NOMO-1 treated with dmso at 0.1 percent for 144 hours (cell line): ENCODE data around the gene KHDRBS1.
A peak's percentile ranks its signal among the peaks of the same experiment; 100 is the strongest.
"Not testable (repeated sequence)": the region's sequence is repeated elsewhere in the genome, so short reads cannot be mapped to it uniquely, and the experiment has no call there.

Source experiments
- DNase-seq: peaks from one replicate; lab custom pipeline; 2025; ENCODE audit not compliant: unreplicated experiment; lab: John Stamatoyannopoulos, UW

Gene KHDRBS1, protein sequence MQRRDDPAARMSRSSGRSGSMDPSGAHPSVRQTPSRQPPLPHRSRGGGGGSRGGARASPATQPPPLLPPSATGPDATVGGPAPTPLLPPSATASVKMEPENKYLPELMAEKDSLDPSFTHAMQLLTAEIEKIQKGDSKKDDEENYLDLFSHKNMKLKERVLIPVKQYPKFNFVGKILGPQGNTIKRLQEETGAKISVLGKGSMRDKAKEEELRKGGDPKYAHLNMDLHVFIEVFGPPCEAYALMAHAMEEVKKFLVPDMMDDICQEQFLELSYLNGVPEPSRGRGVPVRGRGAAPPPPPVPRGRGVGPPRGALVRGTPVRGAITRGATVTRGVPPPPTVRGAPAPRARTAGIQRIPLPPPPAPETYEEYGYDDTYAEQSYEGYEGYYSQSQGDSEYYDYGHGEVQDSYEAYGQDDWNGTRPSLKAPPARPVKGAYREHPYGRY

GRCh38 chr1:32013386-32014198, at the start of gene KHDRBS1:
KHDRBS1 (plus strand) TSS chr1:32013868; CDS start chr1:32013996, 128 bp downstream.
- peak; percentile 98 for DNase-seq

DNA sequence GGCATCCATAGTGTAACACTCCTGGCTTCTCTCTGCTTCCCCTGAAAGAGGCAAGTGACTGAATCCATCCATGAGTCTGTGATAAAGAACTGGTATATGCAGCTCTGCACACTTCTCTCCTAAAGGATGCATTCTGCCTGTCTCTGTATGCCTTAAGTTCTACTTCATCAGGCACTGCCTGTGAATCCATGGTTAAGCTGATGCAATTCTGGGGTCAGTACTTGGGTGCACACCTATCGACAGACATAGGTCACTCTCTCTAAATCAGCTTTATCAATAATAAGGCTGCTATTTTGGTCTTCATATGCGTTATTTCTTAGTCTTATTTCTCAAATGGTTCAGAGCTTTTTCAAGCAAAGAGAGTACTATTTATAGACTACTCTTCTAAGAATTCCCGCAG, 42.8 kb upstream of the KHDRBS1 start:
- DNase-seq = no peak

GRCh38 chr1:31976401-31976800, 37.3 kb upstream of the KHDRBS1 start:
- no peak for DNase-seq

GRCh38 chr1:31977385-31978131, 36.1 kb upstream of the KHDRBS1 start:
- DNase-seq = peak; percentile 11

DNA sequence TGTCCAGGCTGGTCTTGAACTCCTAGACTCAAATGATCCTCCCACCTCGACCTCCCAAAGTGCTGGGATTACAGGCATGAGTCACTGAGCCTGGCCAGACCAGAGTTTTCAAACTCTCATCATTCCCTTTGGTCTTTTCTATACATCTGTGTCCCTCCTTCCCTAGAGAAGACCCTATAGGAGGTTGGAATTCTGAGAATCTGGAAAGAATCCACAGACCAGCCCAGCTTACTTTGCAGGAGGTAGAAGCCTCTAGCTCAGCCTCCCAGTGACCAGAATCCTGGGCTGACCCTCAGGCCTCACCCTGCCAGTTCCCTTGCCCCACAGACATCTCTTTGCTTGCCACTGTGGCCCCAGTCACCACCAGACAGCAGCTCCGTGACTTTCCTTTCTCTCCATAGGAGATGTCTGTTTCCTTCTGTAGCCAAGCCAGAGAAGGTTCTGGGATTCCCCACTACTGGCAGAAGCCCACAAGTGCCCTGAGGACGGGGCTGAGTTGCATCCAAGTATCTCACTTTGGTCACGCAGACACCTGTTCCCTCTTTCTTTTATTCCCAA, 34.7 kb upstream of the KHDRBS1 start:
- DNase-seq = no peak

DNA sequence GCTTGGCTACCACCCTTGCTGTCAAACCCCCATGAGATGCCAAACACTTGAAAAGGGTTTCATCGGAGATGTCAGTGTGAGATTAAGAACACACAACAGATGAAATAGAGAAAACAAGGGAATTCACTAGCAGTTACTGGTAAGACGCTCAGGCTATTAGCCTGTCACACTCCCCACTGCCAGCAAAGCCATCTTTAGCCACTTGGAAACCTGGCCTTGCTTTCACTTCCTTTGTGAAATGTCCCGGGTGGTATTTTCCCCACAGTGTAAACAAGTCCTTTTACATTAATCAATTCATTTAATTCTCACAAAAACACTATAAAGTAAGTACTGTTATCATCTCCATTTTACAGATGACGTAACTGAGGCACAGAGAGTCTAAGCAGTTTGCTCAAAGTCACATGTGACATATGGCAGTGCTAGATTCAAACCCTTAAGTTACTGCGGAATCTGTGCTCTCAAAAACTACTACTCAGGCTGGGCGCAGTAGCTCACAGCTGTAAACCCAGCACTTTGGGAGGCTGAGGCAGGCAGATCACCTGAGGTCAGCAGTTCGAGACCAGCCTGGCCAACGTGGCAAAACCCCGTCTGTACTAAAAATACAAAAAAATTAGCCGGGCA, 32.7 kb upstream of the KHDRBS1 start:
- no peak for DNase-seq

GRCh38 chr1:31981456-31981839, 32.2 kb upstream of the KHDRBS1 start:
- DNase-seq = no peak

DNA sequence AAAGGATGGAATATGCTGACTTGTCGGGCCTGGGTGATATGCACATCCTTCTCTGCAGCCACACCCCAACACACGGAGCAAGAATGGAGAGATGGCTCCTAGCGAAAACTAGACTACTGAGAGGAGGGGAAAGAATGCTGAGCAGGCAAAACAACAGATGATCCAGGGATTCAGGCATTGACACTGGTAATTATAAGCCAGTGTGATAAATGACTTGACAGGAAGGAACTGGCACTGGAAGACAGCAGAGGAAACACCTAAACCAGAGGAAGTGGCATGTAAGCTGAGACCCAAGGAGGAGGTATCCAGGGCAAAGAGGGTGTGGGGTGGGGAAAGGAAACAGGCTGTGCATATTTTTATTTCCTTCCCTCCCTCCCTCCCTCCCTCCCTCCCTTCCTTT, 31.7 kb upstream of the KHDRBS1 start:
- DNase-seq = no peak

GRCh38 chr1:31984419-31985347, 29.0 kb upstream of the KHDRBS1 start:
- DNase-seq = no peak

DNA sequence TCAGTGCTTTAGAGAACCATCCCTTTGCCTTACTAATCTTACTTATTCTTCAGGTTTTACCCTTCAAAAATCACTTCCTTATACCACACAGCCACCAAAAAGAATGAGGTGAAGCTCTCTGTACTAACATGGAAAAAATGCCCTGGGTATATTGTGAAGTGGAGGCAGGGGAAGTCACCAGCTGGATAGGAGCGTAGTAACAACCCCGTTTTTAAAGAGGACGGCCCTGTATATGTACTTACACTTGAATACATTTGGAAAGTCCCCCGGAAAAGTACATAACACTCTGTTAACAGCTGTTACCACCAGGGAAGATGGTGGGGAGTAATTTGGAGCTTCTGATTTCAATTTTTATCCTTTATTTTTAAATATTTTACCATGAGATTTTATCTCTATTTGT, 28.2 kb upstream of the KHDRBS1 start:
- no peak for DNase-seq

- DNase-seq = no peak
These were observed 26.5 kb upstream of the KHDRBS1 start for GRCh38 chr1:31987135-31987619.

- DNase-seq = no peak
These were observed 23.7 kb upstream of the KHDRBS1 start for GRCh38 chr1:31989964-31990363.

- no peak for DNase-seq
These were observed 22.5 kb upstream of the KHDRBS1 start for GRCh38 chr1:31991182-31991581.

DNA sequence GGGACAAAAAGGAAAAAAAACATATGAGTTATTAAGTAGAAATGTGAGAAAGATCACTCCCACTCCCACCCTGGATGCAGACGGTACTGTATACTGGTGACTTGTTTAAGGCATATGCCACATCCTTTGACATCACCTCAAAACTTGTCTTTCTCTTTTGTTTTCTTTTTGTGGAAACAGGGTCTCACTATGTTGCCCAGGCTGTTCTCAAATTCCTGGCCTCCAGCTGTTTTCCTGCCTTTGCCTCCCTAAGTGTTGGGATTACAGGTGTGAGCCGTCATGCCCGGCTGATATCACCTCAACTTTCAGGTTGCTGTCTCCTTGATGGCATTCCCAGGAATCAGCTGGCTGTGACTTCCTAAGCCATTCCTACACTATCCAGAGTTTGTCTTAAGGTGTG, 18.4 kb upstream of the KHDRBS1 start:
- no peak for DNase-seq

DNA sequence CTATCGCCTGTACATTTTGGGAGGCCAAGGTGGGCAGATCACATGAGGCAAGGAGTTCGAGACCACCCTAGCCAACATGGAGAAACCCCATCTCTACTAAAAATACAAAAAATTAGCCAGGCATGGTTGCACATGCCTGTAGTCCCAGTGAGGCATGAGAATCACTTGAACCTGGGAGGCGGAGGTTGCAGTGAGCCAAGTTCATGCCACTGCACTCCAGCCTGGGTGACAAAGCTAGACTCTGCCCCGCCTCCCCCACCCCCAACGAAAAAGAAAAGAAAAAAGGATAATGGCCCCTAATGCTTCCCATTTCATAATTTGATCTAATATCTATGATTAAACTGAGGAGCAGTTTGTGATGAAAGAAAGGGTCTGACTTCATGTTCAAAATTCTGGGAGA, 17.5 kb upstream of the KHDRBS1 start:
- DNase-seq = not testable (repeated sequence)

- DNase-seq = no peak
These were observed 11.8 kb upstream of the KHDRBS1 start for GRCh38 chr1:32001863-32002262.

DNA sequence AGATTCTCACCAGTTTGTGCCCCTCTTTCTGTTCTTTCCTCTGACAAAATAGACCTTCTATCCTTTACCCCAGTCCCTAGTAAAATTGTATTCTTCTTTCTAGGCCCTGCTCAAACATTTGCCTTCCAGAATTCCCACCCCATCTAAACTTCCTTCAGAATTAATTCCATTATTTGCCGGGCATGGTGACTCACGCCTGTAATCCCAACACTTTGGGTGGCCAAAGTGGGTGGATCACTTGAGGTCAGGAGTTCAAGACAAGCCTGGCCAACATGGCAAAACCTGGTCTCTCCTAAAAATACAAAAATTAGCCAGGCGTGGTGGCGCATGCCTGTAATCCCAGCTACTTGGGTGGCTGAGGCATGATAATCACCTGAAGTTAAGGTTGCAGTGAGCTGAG, 11.4 kb upstream of the KHDRBS1 start:
- DNase-seq = not testable (repeated sequence)

GRCh38 chr1:32005522-32005921, 8.1 kb upstream of the KHDRBS1 start:
- DNase-seq = peak; percentile 79

DNA sequence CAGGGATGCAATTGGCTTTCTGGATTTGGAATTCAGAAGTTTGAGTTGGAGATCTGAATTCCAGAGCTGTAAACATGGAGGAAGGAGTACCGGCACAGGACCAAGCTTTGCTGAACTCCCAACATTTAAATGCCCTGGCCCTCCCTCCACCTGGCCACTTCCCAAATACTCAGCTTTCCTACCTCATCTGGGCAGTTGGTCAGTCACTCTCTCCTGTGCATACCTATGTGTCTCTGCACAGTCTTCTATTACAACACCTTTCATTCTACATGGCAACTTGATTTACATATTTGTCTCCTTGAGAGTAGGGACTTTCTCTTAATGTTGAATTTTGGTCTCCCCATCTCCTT, 6.1 kb upstream of the KHDRBS1 start:
- DNase-seq = no peak

DNA sequence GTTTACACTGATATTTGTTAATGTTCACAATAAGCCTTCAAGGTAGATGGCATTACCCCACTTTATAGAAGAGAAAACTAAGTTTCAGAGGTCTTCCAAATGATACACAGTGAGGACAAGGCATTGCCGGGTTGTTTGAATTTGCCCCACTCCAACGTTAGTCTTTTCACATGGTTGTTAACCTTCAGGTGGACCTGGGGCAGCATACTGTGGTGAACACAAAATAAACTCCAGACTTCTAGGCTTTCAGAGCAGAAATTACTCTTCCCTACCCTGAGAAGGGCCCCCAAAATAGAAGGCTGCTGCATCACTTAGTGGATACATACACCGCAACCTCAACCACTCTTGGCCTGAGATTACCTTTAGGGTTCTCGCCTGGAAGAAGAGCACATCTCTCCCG, 3.4 kb upstream of the KHDRBS1 start:
- no peak for DNase-seq
